Gastroesophageal sphincter (tissue), 3 donors: ENCODE measurements around the gene ANTXR2.

ENCODE experiments used
- EP300 ChIP-seq: sonication (generic); formaldehyde crosslinking; IDR thresholded peaks from one replicate; pipeline ENCODE4 v1.6.1; 2017; ENCODE audit warnings: antibody characterized with exemption, mild to moderate bottlenecking
- POLR2A ChIP-seq, 2 donors: fragments of 450-650 bp; IDR thresholded peaks; one replicate each; pipeline ENCODE4 v1.6.1; 2017; ENCODE audit warnings: antibody characterized with exemption in 2 of 2, mild to moderate bottlenecking in 2 of 2, moderate library complexity in 1 of 2
- POLR2AphosphoS5 ChIP-seq: sonication (generic); formaldehyde crosslinking; IDR thresholded peaks from one replicate; pipeline ENCODE4 v1.6.1; 2017; ENCODE audit warnings: antibody characterized with exemption
- TF ChIP-seq, protein P1 (sequence below), 4 experiments: fragments of 200-600 bp in 2 of 4; fragments of 450-650 bp in 2 of 4; sonication (generic) in 1 of 4; IDR thresholded peaks; one replicate each; pipeline ENCODE4 v1.5.1; 2017 to 2019; ENCODE audit warnings: antibody characterized with exemption in 4 of 4, mild to moderate bottlenecking in 2 of 4, moderate library complexity in 2 of 4

DNA sequence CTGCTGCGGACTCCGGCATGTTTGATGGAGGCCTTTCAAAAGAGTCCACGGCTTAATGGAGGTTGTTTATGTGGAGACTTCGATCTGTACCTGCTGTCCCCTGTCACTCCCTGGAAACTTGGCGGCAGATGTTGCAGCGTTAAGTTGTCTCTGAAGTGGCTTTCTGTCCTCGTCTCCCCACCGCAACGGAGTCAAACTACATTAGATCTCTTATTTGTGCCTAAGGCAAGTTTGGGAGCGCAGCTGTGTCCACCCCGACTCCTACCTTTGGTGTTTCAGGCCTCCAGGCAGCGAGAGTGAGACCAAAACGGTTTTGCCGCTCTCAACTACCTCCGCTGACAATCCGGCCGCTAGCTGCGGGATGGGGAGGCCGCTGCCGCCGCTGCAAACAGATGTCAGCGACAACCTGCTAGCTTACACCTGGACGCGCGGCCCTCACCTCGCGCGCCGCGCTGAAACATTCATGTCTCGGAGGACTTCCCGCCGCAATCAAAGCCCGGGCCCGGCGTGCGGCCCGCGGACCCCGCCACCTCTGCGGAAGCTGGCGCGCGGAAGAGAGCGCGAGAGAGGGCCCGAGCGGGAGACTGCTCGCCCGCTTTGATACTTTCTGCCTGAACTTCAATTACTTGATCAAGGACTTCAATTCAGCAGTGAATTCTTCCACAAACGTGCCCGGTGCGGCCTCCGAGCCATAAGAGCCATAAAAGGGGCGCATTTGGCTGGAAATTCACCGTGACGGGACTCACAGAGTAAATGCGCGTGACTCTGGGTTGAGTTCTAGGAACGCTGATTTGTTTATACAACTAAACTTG is 108.4 kb downstream of the ANTXR2 start:
- TF ChIP-seq, protein P1, sequence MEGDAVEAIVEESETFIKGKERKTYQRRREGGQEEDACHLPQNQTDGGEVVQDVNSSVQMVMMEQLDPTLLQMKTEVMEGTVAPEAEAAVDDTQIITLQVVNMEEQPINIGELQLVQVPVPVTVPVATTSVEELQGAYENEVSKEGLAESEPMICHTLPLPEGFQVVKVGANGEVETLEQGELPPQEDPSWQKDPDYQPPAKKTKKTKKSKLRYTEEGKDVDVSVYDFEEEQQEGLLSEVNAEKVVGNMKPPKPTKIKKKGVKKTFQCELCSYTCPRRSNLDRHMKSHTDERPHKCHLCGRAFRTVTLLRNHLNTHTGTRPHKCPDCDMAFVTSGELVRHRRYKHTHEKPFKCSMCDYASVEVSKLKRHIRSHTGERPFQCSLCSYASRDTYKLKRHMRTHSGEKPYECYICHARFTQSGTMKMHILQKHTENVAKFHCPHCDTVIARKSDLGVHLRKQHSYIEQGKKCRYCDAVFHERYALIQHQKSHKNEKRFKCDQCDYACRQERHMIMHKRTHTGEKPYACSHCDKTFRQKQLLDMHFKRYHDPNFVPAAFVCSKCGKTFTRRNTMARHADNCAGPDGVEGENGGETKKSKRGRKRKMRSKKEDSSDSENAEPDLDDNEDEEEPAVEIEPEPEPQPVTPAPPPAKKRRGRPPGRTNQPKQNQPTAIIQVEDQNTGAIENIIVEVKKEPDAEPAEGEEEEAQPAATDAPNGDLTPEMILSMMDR (IDR thresholded peaks at IDR 0.05), result no peak
- TF ChIP-seq POLR2A (IDR thresholded peaks at IDR 0.05), result no peak
- TF ChIP-seq EP300, result no peak
- no peak for TF ChIP-seq POLR2AphosphoS5
